GM19397 (cell line): Measurements from ENCODE around the gene NGEF.
"Not testable (repeated sequence)": the region's sequence is repeated elsewhere in the genome, so short reads cannot be mapped to it uniquely, and the experiment has no call there.

Experiments
- ATAC-seq: cut with Tn5 transposase; IDR thresholded peaks from one replicate; pipeline ENCODE4 v1.9.1; 2021; ENCODE audit warnings: mild to moderate bottlenecking, moderate library complexity; ENCODE audit not compliant: unreplicated experiment

The NGEF gene

GRCh38 chr2:233023761-233024410 is 10.8 kb upstream of the NGEF start:
- ATAC-seq, result no peak

- ATAC-seq, result no peak
Measured at GRCh38 chr2:233023007-233023760, 10.1 kb upstream of the NGEF start.

GRCh38 chr2:233022561-233022960 is 9.5 kb upstream of the NGEF start:
- no peak for ATAC-seq

- ATAC-seq, result no peak
Measured at GRCh38 chr2:233021771-233022170, 8.7 kb upstream of the NGEF start.

- no peak for ATAC-seq
Measured at GRCh38 chr2:233020454-233020853, 7.4 kb upstream of the NGEF start.

GRCh38 chr2:233019610-233020009 is 6.6 kb upstream of the NGEF start:
- ATAC-seq, result not testable (repeated sequence)

- no peak for ATAC-seq
Measured at GRCh38 chr2:233017947-233018346, 4.9 kb upstream of the NGEF start.

GRCh38 chr2:233015019-233015645 is 2.1 kb upstream of the NGEF start:
- ATAC-seq, result no peak

GRCh38 chr2:233013650-233014049 is 594 bp upstream of the NGEF start:
- no peak for ATAC-seq

GRCh38 chr2:233012301-233012971 is 620 bp downstream of the NGEF start:
- no peak for ATAC-seq

- ATAC-seq, result no peak
Measured at GRCh38 chr2:233011702-233012131, 1.3 kb downstream of the NGEF start.

GRCh38 chr2:233011268-233011650 is 1.8 kb downstream of the NGEF start:
- no peak for ATAC-seq

- no peak for ATAC-seq
Measured at GRCh38 chr2:233010569-233011267, 2.3 kb downstream of the NGEF start.

GRCh38 chr2:233009661-233010060 is 3.4 kb downstream of the NGEF start:
- ATAC-seq, result no peak

GRCh38 chr2:233007739-233008138 is 5.3 kb downstream of the NGEF start:
- ATAC-seq, result no peak

- no peak for ATAC-seq
Measured at GRCh38 chr2:233007270-233007669, 5.8 kb downstream of the NGEF start.

- no peak for ATAC-seq
Measured at GRCh38 chr2:233006648-233007047, 6.4 kb downstream of the NGEF start.

- ATAC-seq, result no peak
Measured at GRCh38 chr2:233005096-233005495, 8.0 kb downstream of the NGEF start.

GRCh38 chr2:233003658-233004555 is 9.1 kb downstream of the NGEF start:
- ATAC-seq, result no peak
